K562 (cell line): ENCODE results near the gene HEPHL1. TPM values are rescaled to one million over a fixed set of nuclear protein-coding genes. Genes with fewer than 3 reads are reported as not detected.

Source experiments
- ARID1B ChIP-seq: fragments of 450-650 bp; IDR thresholded peaks from 2 replicates; pipeline ENCODE4 v1.6.1; 2016; ENCODE audit warnings: antibody characterized with exemption, mild to moderate bottlenecking, inconsistent platforms
- BHLHE40 ChIP-seq: IDR thresholded peaks from 2 replicates; pipeline ENCODE4 v1.6.1; 2011; ENCODE audit warnings: low read length, improper control_type of control experiment
- ETV5 ChIP-seq: sonication (generic); formaldehyde crosslinking; IDR thresholded peaks from 2 replicates; pipeline ENCODE4 v1.4.0; 2020; ENCODE audit warnings: low read depth, mild to moderate bottlenecking, missing genetic modification reagents
- FOSL1 ChIP-seq: fragments of 200-800 bp; sonication (Bioruptor generic); conservative IDR thresholded peaks from 2 replicates; pipeline ENCODE4 v1.6.1; 2016; ENCODE audit warnings: missing genetic modification characterization, missing compliant biosample characterization
- HCFC1 ChIP-seq: IDR thresholded peaks from 2 replicates; pipeline ENCODE4 v1.6.1; 2012; ENCODE audit warnings: low read depth, low read length, improper control_type of control experiment
- HDAC1 ChIP-seq, 2 experiments: fragments of 450-650 bp; IDR thresholded peaks; 2 replicates each; pipeline ENCODE4 v1.6.1; 2016 to 2017; ENCODE audit warnings: inconsistent platforms in 1 of 2, mild to moderate bottlenecking in 1 of 2, moderate library complexity in 1 of 2
- HOMEZ ChIP-seq: fragments of 250-450 bp; sonication (Bioruptor Pico); IDR thresholded peaks from 2 replicates; pipeline ENCODE4 v1.4.0; 2020; ENCODE audit warnings: mild to moderate bottlenecking, moderate library complexity
- L3MBTL2 ChIP-seq: fragments of 450-650 bp; IDR thresholded peaks from 2 replicates; pipeline ENCODE4 v1.6.1; 2016; ENCODE audit warnings: mild to moderate bottlenecking, moderate library complexity
- MAFF ChIP-seq: IDR thresholded peaks from 2 replicates; pipeline ENCODE4 v1.6.1; 2012; ENCODE audit warnings: low read length, improper control_type of control experiment
- PPARD ChIP-seq: fragments of 250-450 bp; sonication (Bioruptor Pico); IDR thresholded peaks from 2 replicates; pipeline ENCODE4 v1.8.0; 2022; ENCODE audit warnings: inconsistent platforms, mild to moderate bottlenecking, moderate library complexity
- RB1 ChIP-seq: fragments of 450-650 bp; IDR thresholded peaks from 2 replicates; pipeline ENCODE4 v1.6.1; 2017; ENCODE audit warnings: low read depth, mild to moderate bottlenecking
- SAFB ChIP-seq: fragments of 200-400 bp; formaldehyde crosslinking; IDR thresholded peaks from 2 replicates; pipeline ENCODE4 v1.6.1; 2017; ENCODE audit warnings: low read depth, low read length, borderline replicate concordance
- SIN3B ChIP-seq: fragments of 450-650 bp; IDR thresholded peaks from 2 replicates; pipeline ENCODE4 v1.6.1; 2017; ENCODE audit warnings: low read depth, mild to moderate bottlenecking, moderate library complexity
- TEAD2 ChIP-seq: fragments of 450-650 bp; IDR thresholded peaks from 2 replicates; pipeline ENCODE4 v1.6.1; 2016; ENCODE audit warnings: missing genetic modification characterization, control low read depth, missing compliant biosample characterization
- USF1 ChIP-seq: sonication (generic); formaldehyde crosslinking; IDR thresholded peaks from 2 replicates; pipeline ENCODE4 v1.9.0; 2022; ENCODE audit warnings: mild to moderate bottlenecking, missing genetic modification reagents
- ZBTB40 ChIP-seq, 2 experiments: fragments of 450-650 bp in 1 of 2; sonication (generic) in 1 of 2; formaldehyde crosslinking in 1 of 2; IDR thresholded peaks; 2 replicates each; pipeline versions ENCODE4 v1.7.1 to v1.9.0; 2016 to 2022; ENCODE audit warnings: inconsistent platforms in 1 of 2, mild to moderate bottlenecking in 1 of 2, missing genetic modification reagents in 1 of 2
- ZKSCAN8 ChIP-seq: fragments of 200-800 bp; sonication (Bioruptor generic); IDR thresholded peaks from 2 replicates; pipeline ENCODE4 v1.6.1; 2016; ENCODE audit warnings: missing genetic modification characterization, missing compliant biosample characterization
- polyA plus RNA-seq, 8 experiments: library from polyadenylated mRNA; depleted of rRNA in 4 of 8; stranded (reverse) in 5 of 8; unstranded in 3 of 8; fragments of >200 nt; fragmentation: Nextera tagmentation in 2 of 8; fragmentation: Illumina TruSeq in 1 of 8; extraction: Ambion mirVana in 2 of 8; extraction: Trizol in 1 of 8; gene quantifications; 2 replicates each; pipeline versions ENCODE4 v1.2.1 to v1.2.3, GENCODE V29; 2011 to 2014; ENCODE audit warnings: inconsistent platforms in 1 of 8, missing spikeins in 1 of 8
- total RNA-seq, 7 experiments: library from RNA; depleted of rRNA in 6 of 7; stranded (reverse); fragments of >200 nt in 6 of 7; fragmentation: Illumina TruSeq in 2 of 7; extraction: Trizol in 2 of 7; gene quantifications; 2 replicates each; pipeline versions ENCODE4 v1.2.1 to v1.2.3, GENCODE V29; 2011 to 2021; ENCODE audit warnings: low replicate concordance in 1 of 7

The HEPHL1 gene
- total and polyA plus RNA-seq, 9 of the 15 experiments (the other 6 are each of a cell fraction or from before 2014, with no cell fraction given) = 0.01 TPM; not detected in 8

- TF ChIP-seq ZBTB40 (IDR thresholded peaks at IDR 0.05) = peak; percentile 85
- TF ChIP-seq ZBTB40 (CRISPR knock-in tag; IDR thresholded peaks at IDR 0.05) = no peak
- TF ChIP-seq MAFF = no peak
- no peak for TF ChIP-seq PPARD (CRISPR knock-in tag)
- TF ChIP-seq SIN3B = peak; percentile 55
- TF ChIP-seq HDAC1 (IDR thresholded peaks at IDR 0.05) = peak in 1 of 2 experiments; percentile 77; a peak in 2 of 4 replicates
- TF ChIP-seq ZKSCAN8 = no peak
- TF ChIP-seq TEAD2 (tag) = no peak
- no peak for TF ChIP-seq HCFC1
- TF ChIP-seq BHLHE40 = peak; percentile 94
- TF ChIP-seq RB1 = peak; percentile 47; the same call in 1 of the 2 replicates
- TF ChIP-seq FOSL1 (tag) = peak; percentile 23; the same call in 1 of the 2 replicates
- peak; percentile 78 for TF ChIP-seq SAFB
- TF ChIP-seq USF1 (CRISPR knock-in tag) = peak; percentile 83
- no peak for TF ChIP-seq ARID1B
- TF ChIP-seq ETV5 = peak; percentile 76
- no peak for TF ChIP-seq HOMEZ (CRISPR knock-in tag)
- TF ChIP-seq L3MBTL2 = peak; percentile 73
Observed at GRCh38 chr11:94128746-94129511, 107.8 kb downstream of the HEPHL1 start, which contains the start of gene PANX1 (continued).
